Measurements from ENCODE around the gene PNPO. TPM values are rescaled to one million over a fixed set of nuclear protein-coding genes. Genes with fewer than 3 reads are reported as not detected.

The PNPO gene
- total RNA-seq, 2 experiments from 2014 or later = 14.7 to 33.8 TPM

DNA sequence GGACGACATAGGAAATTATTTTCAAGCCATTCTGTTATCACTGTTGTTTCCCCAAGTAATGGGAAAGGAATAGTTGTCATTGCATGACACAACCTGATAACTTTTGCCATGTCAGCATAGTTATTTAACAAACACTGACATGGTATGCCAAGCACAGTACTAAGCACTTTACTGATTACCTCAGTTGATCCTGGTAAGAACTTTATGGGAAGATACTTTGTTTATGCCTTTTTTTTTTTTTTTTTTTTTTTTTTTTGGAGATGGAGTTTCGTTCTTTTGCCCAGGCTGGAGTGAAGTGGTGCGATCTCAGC lies 15.7 kb upstream of the PNPO start:
- H3K4me1 ChIP-seq (ENCODE audit: insufficient read depth, low read length, poor library complexity, severe bottlenecking) = no peaks in the 10 kb centered on the region
- POLR2A ChIA-PET = no interaction called here
- intact Hi-C loops (cut with micrococcal nuclease; ENCODE audit: unreplicated experiment) = no loop called here
- no peaks in the 10 kb centered on the region for H4K20me1 ChIP-seq (ENCODE audit: insufficient read depth, low read length)
- H3K9me2 ChIP-seq (ENCODE audit: insufficient read depth, low read length) = no peaks in the 10 kb centered on the region
- no peaks in the 10 kb centered on the region for H3K79me2 ChIP-seq (ENCODE audit: insufficient read depth, low read depth, low read length)
- TF ChIP-seq, protein P1, sequence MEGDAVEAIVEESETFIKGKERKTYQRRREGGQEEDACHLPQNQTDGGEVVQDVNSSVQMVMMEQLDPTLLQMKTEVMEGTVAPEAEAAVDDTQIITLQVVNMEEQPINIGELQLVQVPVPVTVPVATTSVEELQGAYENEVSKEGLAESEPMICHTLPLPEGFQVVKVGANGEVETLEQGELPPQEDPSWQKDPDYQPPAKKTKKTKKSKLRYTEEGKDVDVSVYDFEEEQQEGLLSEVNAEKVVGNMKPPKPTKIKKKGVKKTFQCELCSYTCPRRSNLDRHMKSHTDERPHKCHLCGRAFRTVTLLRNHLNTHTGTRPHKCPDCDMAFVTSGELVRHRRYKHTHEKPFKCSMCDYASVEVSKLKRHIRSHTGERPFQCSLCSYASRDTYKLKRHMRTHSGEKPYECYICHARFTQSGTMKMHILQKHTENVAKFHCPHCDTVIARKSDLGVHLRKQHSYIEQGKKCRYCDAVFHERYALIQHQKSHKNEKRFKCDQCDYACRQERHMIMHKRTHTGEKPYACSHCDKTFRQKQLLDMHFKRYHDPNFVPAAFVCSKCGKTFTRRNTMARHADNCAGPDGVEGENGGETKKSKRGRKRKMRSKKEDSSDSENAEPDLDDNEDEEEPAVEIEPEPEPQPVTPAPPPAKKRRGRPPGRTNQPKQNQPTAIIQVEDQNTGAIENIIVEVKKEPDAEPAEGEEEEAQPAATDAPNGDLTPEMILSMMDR (conservative IDR thresholded peaks at IDR 0.05; ENCODE audit: low read length) = no peak
- no peak for TF ChIP-seq EZH2phosphoT487 (IDR thresholded peaks at IDR 0.05; ENCODE audit: borderline replicate concordance, low read depth, low read length)
- no peak for DNase-seq (ENCODE audit: low spot score)
- no peak overlapping the region for H2AFZ ChIP-seq (ENCODE audit: low read length)
- H3K4me2 ChIP-seq (ENCODE audit: low read length) = no peak overlapping the region
- no TSS peak for BruUV-seq (replicated peaks)
- peaks cover 66% of the 10 kb centered on the region; the same call in 1 of the 2 replicates for H3K36me3 ChIP-seq (ENCODE audit: insufficient read depth, low read length)
- H3K9me3 ChIP-seq (ENCODE audit: low read length) = no peaks in the 10 kb centered on the region
- no peak overlapping the region for H3K4me3 ChIP-seq (ENCODE audit: low read depth, low read length, poor library complexity, severe bottlenecking)
- CTCF ChIA-PET (ENCODE audit: unreplicated experiment) = no interaction called here
- no peak overlapping the region for H3K27ac ChIP-seq (ENCODE audit: low read depth, low read length, poor library complexity, severe bottlenecking)

DNA sequence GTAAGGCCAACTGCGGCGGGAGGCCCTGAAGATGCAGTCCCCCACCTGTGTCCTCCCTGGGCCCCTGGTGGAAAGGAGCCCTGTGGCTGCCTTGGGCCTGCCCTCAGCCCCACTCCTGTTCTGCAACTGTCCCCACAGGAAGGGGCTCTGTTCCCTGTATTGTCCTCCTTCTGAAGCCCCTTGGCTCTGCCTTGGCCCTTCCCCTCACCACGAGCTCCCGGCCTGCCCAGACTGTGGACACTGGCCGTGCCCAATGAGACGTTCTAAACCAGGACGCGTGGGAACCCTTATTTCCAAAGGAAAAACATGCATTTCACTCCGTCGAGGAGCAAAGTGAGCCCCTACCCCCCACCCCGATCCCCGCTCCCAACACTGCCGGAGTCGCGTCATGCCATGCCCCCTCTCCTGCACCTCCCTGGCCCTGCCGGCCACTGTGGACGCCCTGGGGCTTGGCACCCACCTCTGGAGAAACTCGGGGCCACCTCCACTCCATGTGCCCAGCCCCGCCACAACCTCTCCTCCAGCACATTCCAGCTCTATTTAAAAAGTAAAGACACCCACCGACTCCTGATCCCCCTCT lies 13.5 kb upstream of the PNPO start:
- no peak overlapping the region for H3K4me2 ChIP-seq (ENCODE audit: low read length)
- DNase-seq (ENCODE audit: low spot score) = no peak
- ChIA-PET POLR2A (no interaction called here), CTCF (ENCODE audit: unreplicated experiment) (no interaction called here)
- no peak overlapping the region for H3K4me3 ChIP-seq (ENCODE audit: low read depth, low read length, poor library complexity, severe bottlenecking)
- H3K79me2 ChIP-seq (ENCODE audit: insufficient read depth, low read depth, low read length) = no peaks in the 10 kb centered on the region
- H4K20me1 ChIP-seq (ENCODE audit: insufficient read depth, low read length) = no peaks in the 10 kb centered on the region
- peaks cover 60% of the 10 kb centered on the region; the same call in 1 of the 2 replicates for H3K36me3 ChIP-seq (ENCODE audit: insufficient read depth, low read length)
- no TSS peak for BruUV-seq (replicated peaks)
- H3K27ac ChIP-seq (ENCODE audit: low read depth, low read length, poor library complexity, severe bottlenecking) = no peak overlapping the region
- H3K9me2 ChIP-seq (ENCODE audit: insufficient read depth, low read length) = no peaks in the 10 kb centered on the region
- H2AFZ ChIP-seq (ENCODE audit: low read length) = no peak overlapping the region
- intact Hi-C loops (cut with micrococcal nuclease; ENCODE audit: unreplicated experiment) = no loop called here
- no peaks in the 10 kb centered on the region for H3K4me1 ChIP-seq (ENCODE audit: insufficient read depth, low read length, poor library complexity, severe bottlenecking)
- TF ChIP-seq, protein P1 (conservative IDR thresholded peaks at IDR 0.05; ENCODE audit: low read length) = no peak
- TF ChIP-seq EZH2phosphoT487 (IDR thresholded peaks at IDR 0.05; ENCODE audit: borderline replicate concordance, low read depth, low read length) = no peak
- H3K9me3 ChIP-seq (ENCODE audit: low read length) = no peaks in the 10 kb centered on the region

DNA sequence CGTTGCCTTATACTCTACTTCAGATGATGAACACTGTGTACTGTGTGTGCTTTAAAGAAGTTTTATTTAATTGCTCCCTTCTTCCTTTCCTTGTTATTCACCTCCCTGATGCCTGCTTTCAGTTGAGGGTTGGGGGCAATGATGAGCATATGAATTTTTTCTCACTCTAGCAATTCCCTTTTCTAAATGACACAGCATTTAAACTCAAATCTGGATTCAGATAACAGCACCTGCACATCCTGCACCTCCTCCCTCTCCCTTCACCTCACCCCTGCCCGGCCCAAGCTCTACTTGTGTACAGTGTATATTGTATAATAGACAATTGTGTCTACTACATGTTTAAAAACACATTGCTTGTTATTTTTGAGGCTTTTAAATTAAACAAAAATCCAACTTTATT lies 13.0 kb upstream of the PNPO start:
- Histone ChIP-seq H3K9me2 (ENCODE audit: insufficient read depth, low read length) (no peaks in the 10 kb centered on the region), H3K9me3 (ENCODE audit: low read length) (no peaks in the 10 kb centered on the region), H3K27ac (ENCODE audit: low read depth, low read length, poor library complexity, severe bottlenecking) (no peak overlapping the region), H3K36me3 (ENCODE audit: insufficient read depth, low read length) (peaks cover 55% of the 10 kb centered on the region; the same call in 1 of the 2 replicates), H2AFZ (ENCODE audit: low read length) (no peak overlapping the region), H4K20me1 (ENCODE audit: insufficient read depth, low read length) (no peaks in the 10 kb centered on the region), H3K4me1 (ENCODE audit: insufficient read depth, low read length, poor library complexity, severe bottlenecking) (no peaks in the 10 kb centered on the region), H3K4me3 (ENCODE audit: low read depth, low read length, poor library complexity, severe bottlenecking) (no peak overlapping the region), H3K79me2 (ENCODE audit: insufficient read depth, low read depth, low read length) (no peaks in the 10 kb centered on the region), H3K4me2 (ENCODE audit: low read length) (no peak overlapping the region)
- CTCF ChIA-PET (ENCODE audit: unreplicated experiment) = no interaction called here
- POLR2A ChIA-PET = no interaction called here
- DNase-seq (ENCODE audit: low spot score) = no peak
- BruUV-seq (replicated peaks) = TSS peak; percentile 80
- TF ChIP-seq EZH2phosphoT487 (IDR thresholded peaks at IDR 0.05; ENCODE audit: borderline replicate concordance, low read depth, low read length) = no peak
- TF ChIP-seq, protein P1 (conservative IDR thresholded peaks at IDR 0.05; ENCODE audit: low read length) = no peak
- intact Hi-C loops (cut with micrococcal nuclease; ENCODE audit: unreplicated experiment) = no loop called here

All from OCI-LY7 (cell line).